Stomach (tissue), 9 donors: ENCODE results near the gene TBC1D20. TPM values are rescaled to one million over a fixed set of nuclear protein-coding genes. Genes with fewer than 3 reads are reported as not detected.

Experiments used
- DNase-seq, 2 donors: peaks; one replicate each; pipeline versions ENCODE4 v3.0.0 to v3.0.0-alpha.2; 2013 to 2019
- H3K27ac ChIP-seq, 5 donors: fragments of 200-600 bp in 4 of 5; sonication (generic) in 4 of 5; one replicate each; pipeline ENCODE4 v1.5.1; 2013 to 2019; ENCODE audit warnings: mild to moderate bottlenecking in 1 of 5, moderate library complexity in 1 of 5
- H3K27me3 ChIP-seq, 3 donors: fragments of 200-600 bp; sonication (generic); one replicate each; pipeline ENCODE4 v1.5.1; 2017 to 2019; ENCODE audit warnings: mixed run types in 1 of 3
- H3K36me3 ChIP-seq, 4 donors: fragments of 200-600 bp; sonication (generic); 1 replicate in 3 of 4; 2 replicates in 1 of 4; pipeline ENCODE4 v1.5.1; 2016 to 2019
- H3K4me1 ChIP-seq, 4 donors: fragments of 200-600 bp; sonication (generic); one replicate each; pipeline ENCODE4 v1.5.1; 2016 to 2019
- H3K4me3 ChIP-seq, 4 donors: fragments of 200-600 bp; sonication (generic) in 3 of 4; one replicate each; pipeline ENCODE4 v1.5.1; 2016 to 2019; ENCODE audit warnings: mild to moderate bottlenecking in 1 of 4
- H3K9me3 ChIP-seq, 4 donors: fragments of 200-600 bp; sonication (generic); one replicate each; pipeline ENCODE4 v1.5.1; 2016 to 2019
- EP300 ChIP-seq: sonication (generic); formaldehyde crosslinking; IDR thresholded peaks from one replicate; pipeline ENCODE4 v1.6.1; 2017; ENCODE audit warnings: antibody characterized with exemption
- POLR2A ChIP-seq, 4 donors: fragments of 450-650 bp; IDR thresholded peaks; one replicate each; pipeline ENCODE4 v1.6.1; 2016; ENCODE audit warnings: antibody characterized with exemption in 4 of 4, control low read depth in 2 of 4, mild to moderate bottlenecking in 1 of 4, moderate library complexity in 1 of 4
- POLR2AphosphoS5 ChIP-seq, 3 donors: sonication (generic); formaldehyde crosslinking; IDR thresholded peaks; one replicate each; pipeline ENCODE4 v1.6.1; 2016; ENCODE audit warnings: antibody characterized with exemption in 3 of 3
- WGBS, 5 donors: extraction: QIAGEN DNeasy Blood & Tissue Kit in 3 of 5; methylation state at CpG; one replicate each; pipeline versions ENCODE4 v1.1.5 to v1.1.7; 2013 to 2018; 5-methylcytosine and 5-hydroxymethylcytosine counted together
- intact Hi-C: fragments of 100-400 bp; cut with DNase I; formaldehyde crosslinking; loops from one replicate; pipeline ENCODE4 v1.15.1; 2023; ENCODE audit warnings: low total_unique reads
- polyA plus RNA-seq, 3 donors: library from polyadenylated mRNA; stranded (reverse); fragments of 200-250 nt; gene quantifications; one replicate each; pipeline ENCODE4 v1.2.3, GENCODE V29; 2013
- total RNA-seq, 5 donors: library from RNA; depleted of rRNA; stranded (reverse); fragments of >200 nt; gene quantifications; one replicate each; pipeline versions ENCODE4 v1.1.0 to v1.2.3, GENCODE V29; 2014 to 2016
- TF ChIP-seq, protein P1 (sequence below), 7 experiments: fragments of 450-650 bp in 4 of 7; fragments of 200-600 bp in 3 of 7; sonication (generic) in 3 of 7; IDR thresholded peaks; one replicate each; pipeline ENCODE4 v1.5.1; 2016 to 2019; ENCODE audit warnings: antibody characterized with exemption in 7 of 7, control low read depth in 2 of 7, mild to moderate bottlenecking in 1 of 7
- donor health status: healthy with polysubstance abuse.
- donor health status: Bipolar disorder and iron deficiency.
- donor health status: healthy.

Gene TBC1D20
- total and polyA plus RNA-seq, 8 donors = 7.5 to 43.3 (median 21.7) TPM

DNA sequence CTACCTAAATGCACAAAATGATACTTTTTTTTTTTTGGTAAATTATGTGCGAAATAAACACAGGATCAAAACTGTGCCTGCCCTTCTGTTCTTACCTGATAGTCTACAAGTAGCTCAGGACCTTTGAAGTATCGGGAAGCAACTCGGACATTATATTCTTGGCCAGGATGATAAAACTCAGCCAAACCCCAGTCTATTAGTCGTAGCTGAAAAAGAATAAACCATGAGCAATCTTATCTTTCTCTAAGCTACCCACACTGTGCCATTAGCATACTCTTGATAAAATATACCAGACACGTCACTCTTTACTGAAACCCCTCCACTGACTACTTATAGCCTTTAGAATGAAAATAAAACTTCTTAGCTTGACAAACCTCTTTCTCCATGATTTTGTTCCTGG lies 29.8 kb upstream of the TBC1D20 start:
- H3K27ac ChIP-seq = no peak overlapping the region
- peaks cover 57 to 98% (median 94%) of the 10 kb centered on the region in 4 donors for H3K36me3 ChIP-seq
- H3K27me3 ChIP-seq = no peaks in the 10 kb centered on the region
- no peak for DNase-seq
- no peaks in the 10 kb centered on the region for H3K9me3 ChIP-seq
- H3K4me3 ChIP-seq = no peak overlapping the region
- intact Hi-C loops = no loop called here
- peaks cover 0 to 17% (median 11%) of the 10 kb centered on the region in 4 donors for H3K4me1 ChIP-seq
- WGBS, 5 donors = 35 to 78% (median 47%) methylated on average over 5 of the region's 5 CpGs
- no peak for TF ChIP-seq EP300

DNA sequence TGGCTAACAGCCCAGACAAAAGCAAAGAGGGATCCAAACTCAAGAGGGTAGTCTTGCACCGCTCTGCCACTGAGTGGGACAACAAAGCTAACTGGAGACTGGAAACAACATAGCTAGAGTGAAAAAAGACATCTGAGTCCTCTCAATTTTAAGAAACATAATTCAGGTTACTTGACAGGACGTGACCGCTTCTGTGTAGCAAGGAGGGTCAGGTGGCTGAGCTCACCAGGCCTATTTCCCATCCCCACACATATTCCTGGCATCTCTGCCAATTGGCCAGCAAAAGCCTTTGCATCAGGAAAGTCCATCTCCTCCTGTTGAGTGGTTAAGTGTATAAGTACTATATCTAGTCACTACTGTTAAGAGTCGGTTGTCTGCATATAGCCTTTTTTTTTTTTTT lies 25.3 kb upstream of the TBC1D20 start:
- Histone ChIP-seq H3K27me3 (no peaks in the 10 kb centered on the region), H3K4me3 (no peak overlapping the region), H3K36me3 (peaks cover 69 to 98% (median 97%) of the 10 kb centered on the region in 4 donors), H3K27ac (no peak overlapping the region), H3K9me3 (no peaks in the 10 kb centered on the region), H3K4me1 (peaks cover 0 to 8% (median 2%) of the 10 kb centered on the region in 4 donors)
- intact Hi-C loops = no loop called here
- WGBS, 5 donors = 87 to 97% (median 94%) methylated on average over 4 of the region's 4 CpGs
- DNase-seq = no peak
- TF ChIP-seq EP300 = no peak
- TF ChIP-seq POLR2AphosphoS5 (IDR thresholded peaks at IDR 0.05) = no peak
- TF ChIP-seq, protein P1, sequence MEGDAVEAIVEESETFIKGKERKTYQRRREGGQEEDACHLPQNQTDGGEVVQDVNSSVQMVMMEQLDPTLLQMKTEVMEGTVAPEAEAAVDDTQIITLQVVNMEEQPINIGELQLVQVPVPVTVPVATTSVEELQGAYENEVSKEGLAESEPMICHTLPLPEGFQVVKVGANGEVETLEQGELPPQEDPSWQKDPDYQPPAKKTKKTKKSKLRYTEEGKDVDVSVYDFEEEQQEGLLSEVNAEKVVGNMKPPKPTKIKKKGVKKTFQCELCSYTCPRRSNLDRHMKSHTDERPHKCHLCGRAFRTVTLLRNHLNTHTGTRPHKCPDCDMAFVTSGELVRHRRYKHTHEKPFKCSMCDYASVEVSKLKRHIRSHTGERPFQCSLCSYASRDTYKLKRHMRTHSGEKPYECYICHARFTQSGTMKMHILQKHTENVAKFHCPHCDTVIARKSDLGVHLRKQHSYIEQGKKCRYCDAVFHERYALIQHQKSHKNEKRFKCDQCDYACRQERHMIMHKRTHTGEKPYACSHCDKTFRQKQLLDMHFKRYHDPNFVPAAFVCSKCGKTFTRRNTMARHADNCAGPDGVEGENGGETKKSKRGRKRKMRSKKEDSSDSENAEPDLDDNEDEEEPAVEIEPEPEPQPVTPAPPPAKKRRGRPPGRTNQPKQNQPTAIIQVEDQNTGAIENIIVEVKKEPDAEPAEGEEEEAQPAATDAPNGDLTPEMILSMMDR (IDR thresholded peaks at IDR 0.05) = no peak
- TF ChIP-seq POLR2A (IDR thresholded peaks at IDR 0.05) = no peak

DNA sequence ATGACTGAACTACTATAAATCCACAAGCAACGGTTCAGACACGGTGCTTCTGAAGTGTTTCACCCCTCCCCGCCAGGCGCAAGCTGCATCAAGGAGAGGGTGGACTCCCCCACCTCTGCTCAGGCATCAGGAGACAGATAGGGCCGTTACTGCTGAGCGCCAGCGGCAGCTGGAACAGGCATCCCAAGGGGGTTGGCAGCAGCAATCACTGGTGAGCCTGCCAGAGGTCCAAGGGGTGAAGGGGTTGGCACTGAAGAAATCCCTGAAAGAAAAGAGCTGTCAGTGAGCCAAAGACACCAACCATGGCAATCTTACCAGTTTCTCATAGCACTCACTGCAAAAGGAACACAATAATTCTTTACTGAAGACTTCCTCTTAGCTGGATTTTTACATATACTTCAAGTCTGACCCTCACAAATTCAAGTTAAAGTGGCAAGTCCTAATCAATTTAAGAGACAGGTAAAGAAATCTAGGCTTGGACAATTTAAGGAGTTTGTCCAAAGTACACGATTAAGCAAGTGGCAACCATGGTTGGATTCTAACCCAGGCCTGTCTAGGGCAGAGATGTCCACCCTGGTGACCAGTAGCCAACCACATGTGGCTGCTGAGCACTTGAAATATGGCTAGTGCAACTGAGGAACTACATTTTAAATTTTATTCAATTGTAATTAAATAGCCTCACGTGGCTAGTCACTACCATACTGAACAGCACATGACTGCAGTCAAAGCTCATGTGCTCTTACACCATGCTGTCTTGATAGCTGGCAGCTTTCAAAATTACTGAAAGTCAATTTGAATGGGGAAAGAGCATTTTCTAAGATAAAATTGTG lies 21.7 kb upstream of the TBC1D20 start:
- H3K36me3 ChIP-seq = peaks cover 57 to 94% (median 90%) of the 10 kb centered on the region in 4 donors
- peaks cover 0 to 9% (median 0%) of the 10 kb centered on the region in 4 donors for H3K4me1 ChIP-seq
- no peaks in the 10 kb centered on the region for H3K27me3 ChIP-seq
- no peaks in the 10 kb centered on the region for H3K9me3 ChIP-seq
- intact Hi-C loops = no loop called here
- TF ChIP-seq EP300 (no peak), POLR2A (IDR thresholded peaks at IDR 0.05) (no peak), POLR2AphosphoS5 (IDR thresholded peaks at IDR 0.05) (no peak)
- TF ChIP-seq, protein P1 (IDR thresholded peaks at IDR 0.05) = no peak
- no peak for DNase-seq
- no peak overlapping the region for H3K27ac ChIP-seq
- no peak overlapping the region for H3K4me3 ChIP-seq
- WGBS, 5 donors = 46 to 71% (median 61%) methylated on average over 9 of the region's 9 CpGs

DNA sequence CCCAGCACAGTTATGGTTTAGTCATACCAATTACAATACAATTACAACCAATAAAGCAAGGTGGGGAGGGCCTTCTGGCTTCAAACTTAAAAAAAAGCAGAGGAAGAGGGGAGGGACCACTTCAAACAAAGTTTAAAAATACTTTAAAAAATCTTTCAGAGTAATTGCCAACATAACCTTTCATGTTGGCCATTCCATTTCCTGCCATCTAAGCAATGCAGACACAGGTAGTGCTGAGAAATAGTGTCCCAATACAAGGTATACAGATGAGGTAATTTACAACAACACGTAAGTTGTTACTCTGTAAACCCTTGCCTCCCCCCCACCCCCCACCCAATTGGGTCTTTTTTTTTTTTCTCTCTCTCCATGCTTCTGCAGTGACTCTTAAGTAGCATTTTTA lies 18.8 kb upstream of the TBC1D20 start:
- intact Hi-C loops = no loop called here
- Histone ChIP-seq H3K36me3 (peaks cover 30 to 89% (median 70%) of the 10 kb centered on the region in 4 donors), H3K4me3 (no peak overlapping the region), H3K27me3 (no peaks in the 10 kb centered on the region), H3K4me1 (peaks cover 0 to 15% (median 0%) of the 10 kb centered on the region in 4 donors), H3K27ac (no peak overlapping the region), H3K9me3 (no peaks in the 10 kb centered on the region)
- TF ChIP-seq, protein P1 (IDR thresholded peaks at IDR 0.05) = no peak
- TF ChIP-seq POLR2A (IDR thresholded peaks at IDR 0.05) (no peak), POLR2AphosphoS5 (IDR thresholded peaks at IDR 0.05) (no peak), EP300 (no peak)
- 75 to 84% (median 81%) methylated on average over 1 of the region's 1 CpG for WGBS, 5 donors
- no peak for DNase-seq

DNA sequence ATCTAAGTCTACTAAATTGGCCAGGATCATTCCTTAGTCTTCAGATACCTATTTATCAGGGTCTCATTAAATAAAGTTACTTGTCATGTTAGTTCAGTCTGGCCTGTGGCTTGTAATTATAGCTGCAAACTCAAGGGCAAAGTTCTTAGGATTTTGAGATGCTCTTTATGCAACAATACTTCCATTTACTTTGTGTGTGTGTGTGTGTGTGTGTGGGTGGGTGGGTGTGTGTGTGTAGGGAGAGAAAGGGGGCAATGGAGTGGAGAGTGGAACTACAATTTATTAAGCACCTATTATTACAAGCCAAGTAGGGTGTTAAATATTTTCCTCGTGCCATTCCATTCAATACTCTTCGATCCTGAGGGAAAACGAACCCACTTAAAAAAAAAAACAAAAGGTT lies 17.7 kb upstream of the TBC1D20 start:
- no peaks in the 10 kb centered on the region for H3K27me3 ChIP-seq
- WGBS, 5 donors = 49 to 75% (median 62%) methylated on average over 3 of the region's 3 CpGs
- DNase-seq = no peak
- H3K4me1 ChIP-seq = peaks cover 0 to 15% (median 0%) of the 10 kb centered on the region in 4 donors
- no peak overlapping the region for H3K4me3 ChIP-seq
- H3K27ac ChIP-seq = no peak overlapping the region
- peaks cover 23 to 81% (median 59%) of the 10 kb centered on the region in 4 donors for H3K36me3 ChIP-seq
- intact Hi-C loops = no loop called here
- TF ChIP-seq, protein P1 (IDR thresholded peaks at IDR 0.05) = no peak
- TF ChIP-seq EP300 = no peak
- no peak for TF ChIP-seq POLR2AphosphoS5 (IDR thresholded peaks at IDR 0.05)
- TF ChIP-seq POLR2A (IDR thresholded peaks at IDR 0.05) = no peak
- no peaks in the 10 kb centered on the region for H3K9me3 ChIP-seq
